H9 (cell line): ENCODE measurements around the gene SIL1. TPM values are rescaled to one million over a fixed set of nuclear protein-coding genes. Genes with fewer than 3 reads are reported as not detected.

Experiments used
- DNase-seq: peaks from one replicate; pipeline ENCODE4 v3.0.0-alpha.2; 2017
- H2AFZ ChIP-seq: one replicate; pipeline ENCODE4 v1.6.1; 2013; ENCODE audit warnings: mild to moderate bottlenecking, low read length, control low read depth, moderate library complexity
- H2AK5ac ChIP-seq: 2 replicates; pipeline ENCODE4 v1.6.1; 2013; ENCODE audit warnings: low read length, control low read depth, mixed read lengths; ENCODE audit not compliant: insufficient read length
- H2BK120ac ChIP-seq: one replicate; pipeline ENCODE4 v1.6.1; 2013; ENCODE audit warnings: low read depth, mild to moderate bottlenecking, low read length, control low read depth, inconsistent platforms; ENCODE audit not compliant: poor library complexity, severe bottlenecking
- H2BK12ac ChIP-seq: 2 replicates; pipeline ENCODE4 v1.6.1; 2013; ENCODE audit warnings: low read length, control low read depth, mixed read lengths, low read depth; ENCODE audit not compliant: insufficient read length
- H2BK15ac ChIP-seq: 2 replicates; pipeline ENCODE4 v1.6.1; 2013; ENCODE audit warnings: low read depth, low read length, control low read depth
- H2BK20ac ChIP-seq: one replicate; pipeline ENCODE4 v1.6.1; 2013; ENCODE audit warnings: low read depth, mild to moderate bottlenecking, low read length, control low read depth, inconsistent platforms; ENCODE audit not compliant: poor library complexity, severe bottlenecking
- H2BK5ac ChIP-seq: 2 replicates; pipeline ENCODE4 v1.6.1; 2013; ENCODE audit warnings: low read length, control low read depth, mixed read lengths; ENCODE audit not compliant: insufficient read length
- H3K14ac ChIP-seq: 2 replicates; pipeline ENCODE4 v1.6.1; 2013; ENCODE audit warnings: low read length, control low read depth; ENCODE audit not compliant: insufficient read depth
- H3K18ac ChIP-seq: 2 replicates; pipeline ENCODE4 v1.6.1; 2013; ENCODE audit warnings: low read depth, mild to moderate bottlenecking, mixed read lengths, low read length, control low read depth; ENCODE audit not compliant: insufficient read length
- H3K23ac ChIP-seq: 2 replicates; pipeline ENCODE4 v1.6.1; 2013; ENCODE audit warnings: low read length, control low read depth, mixed read lengths, low read depth; ENCODE audit not compliant: insufficient read length
- H3K23me2 ChIP-seq: 2 replicates; pipeline ENCODE4 v1.6.1; 2013; ENCODE audit warnings: low read depth, mild to moderate bottlenecking, mixed read lengths, low read length, control low read depth; ENCODE audit not compliant: insufficient read length, poor library complexity, severe bottlenecking
- H3K27ac ChIP-seq: 2 replicates; pipeline ENCODE4 v1.5.1; 2013; ENCODE audit warnings: low read length, control low read depth, mixed read lengths, low read depth; ENCODE audit not compliant: insufficient read length
- H3K27me3 ChIP-seq: 2 replicates; pipeline ENCODE4 v1.6.1; 2013; ENCODE audit warnings: low read length, control low read depth, inconsistent platforms; ENCODE audit not compliant: insufficient read depth
- H3K4ac ChIP-seq: 2 replicates; pipeline ENCODE4 v1.6.1; 2013; ENCODE audit warnings: low read depth, mild to moderate bottlenecking, control low read depth, inconsistent platforms, low read length, moderate library complexity
- H3K4me1 ChIP-seq: 2 replicates; pipeline ENCODE4 v1.6.1; 2013; ENCODE audit warnings: low read length, control low read depth, inconsistent platforms; ENCODE audit not compliant: insufficient read depth
- H3K4me2 ChIP-seq: 2 replicates; pipeline ENCODE4 v1.6.1; 2013; ENCODE audit warnings: low read length, control low read depth, mixed read lengths; ENCODE audit not compliant: insufficient read length, insufficient read depth
- H3K56ac ChIP-seq: 2 replicates; pipeline ENCODE4 v1.6.1; 2013; ENCODE audit warnings: low read depth, mild to moderate bottlenecking, mixed read lengths, low read length, control low read depth; ENCODE audit not compliant: insufficient read length
- H3K79me1 ChIP-seq: 2 replicates; pipeline ENCODE4 v1.6.1; 2013; ENCODE audit warnings: low read depth, mild to moderate bottlenecking, moderate library complexity, low read length, control low read depth, inconsistent platforms; ENCODE audit not compliant: insufficient read depth, poor library complexity, severe bottlenecking
- H3K79me2 ChIP-seq: 2 replicates; pipeline ENCODE4 v1.6.1; 2013; ENCODE audit warnings: low read length, control low read depth, inconsistent platforms; ENCODE audit not compliant: insufficient read depth
- H3K9ac ChIP-seq: 2 replicates; pipeline ENCODE4 v1.6.1; 2013; ENCODE audit warnings: low read length, control low read depth, mixed read lengths; ENCODE audit not compliant: insufficient read length; ENCODE audit errors: extremely low read depth
- H3K9me3 ChIP-seq: one replicate; pipeline ENCODE4 v1.6.1; 2013; ENCODE audit warnings: low read depth, low read length, inconsistent platforms; ENCODE audit not compliant: control insufficient read depth
- H3T11ph ChIP-seq: one replicate; pipeline ENCODE4 v1.6.1; 2013; ENCODE audit warnings: mild to moderate bottlenecking, low read length, control low read depth, inconsistent platforms
- H4K20me1 ChIP-seq: one replicate; pipeline ENCODE4 v1.6.1; 2013; ENCODE audit not compliant: control insufficient read depth, insufficient read length, insufficient read depth
- H4K5ac ChIP-seq: 2 replicates; pipeline ENCODE4 v1.6.1; 2013; ENCODE audit warnings: low read depth, mild to moderate bottlenecking, mixed read lengths, low read length, control low read depth; ENCODE audit not compliant: insufficient read length
- H4K8ac ChIP-seq: replicated peaks from 2 replicates; pipeline ENCODE4 v1.6.1; 2013; ENCODE audit warnings: low read length, control low read depth, mixed read lengths, low read depth; ENCODE audit not compliant: insufficient read length
- H4K91ac ChIP-seq: 2 replicates; pipeline ENCODE4 v1.6.1; 2013; ENCODE audit warnings: low read depth, mild to moderate bottlenecking, moderate library complexity, mixed read lengths, low read length, control low read depth; ENCODE audit not compliant: insufficient read length
- H3K27ac Mint-ChIP-seq, 3 experiments: 2 replicates in 2 of 3; 3 replicates in 1 of 3; pipeline ENCODE4 v1.8.0; 2020 to 2021; ENCODE audit warnings: mixed read lengths in 3 of 3, mild to moderate bottlenecking in 1 of 3, moderate library complexity in 1 of 3
- H3K27me3 Mint-ChIP-seq: 2 replicates; pipeline ENCODE4 v1.8.0; 2021; ENCODE audit warnings: low read depth, mild to moderate bottlenecking, moderate library complexity, mixed read lengths
- H3K36me3 Mint-ChIP-seq, 3 experiments: 2 replicates in 2 of 3; 3 replicates in 1 of 3; pipeline ENCODE4 v1.8.0; 2020 to 2021; ENCODE audit warnings: low read depth in 3 of 3, mixed read lengths in 3 of 3; ENCODE audit not compliant: insufficient read depth in 1 of 3
- H3K4me1 Mint-ChIP-seq, 2 experiments: 2 replicates each; pipeline ENCODE4 v1.8.0; 2020; ENCODE audit warnings: mixed read lengths in 2 of 2
- H3K4me3 Mint-ChIP-seq, 2 experiments: 2 replicates in 1 of 2; 3 replicates in 1 of 2; pipeline ENCODE4 v1.8.0; 2020 to 2021; ENCODE audit warnings: mild to moderate bottlenecking in 2 of 2, mixed read lengths in 2 of 2, moderate library complexity in 1 of 2
- H3K9me3 Mint-ChIP-seq, 2 experiments: 2 replicates in 1 of 2; 3 replicates in 1 of 2; pipeline ENCODE4 v1.8.0; 2020; ENCODE audit warnings: mild to moderate bottlenecking in 2 of 2, mixed read lengths in 2 of 2, moderate library complexity in 1 of 2
- CTCF ChIP-seq: fragments of 200-600 bp; sonication (generic); conservative IDR thresholded peaks from 3 replicates; pipeline ENCODE4 v1.8.0; 2021; ENCODE audit warnings: antibody characterized with exemption, mild to moderate bottlenecking
- WGBS: extraction: QIAGEN DNeasy Blood & Tissue Kit; methylation state at CpG from one replicate; pipeline ENCODE4 v1.1.7; 2013; ENCODE audit warnings: missing lambda C conversion rate, low lambda C conversion rate, mixed read lengths; ENCODE audit not compliant: insufficient read length; ENCODE audit errors: extremely low coverage; 5-methylcytosine and 5-hydroxymethylcytosine counted together
- total RNA-seq: library from RNA; stranded (reverse); gene quantifications from 2 replicates; pipeline ENCODE4 v1.2.1, GENCODE V29; 2021

The SIL1 gene
- total RNA-seq, 1 experiment from 2014 or later, result 10.6 TPM

GRCh38 chr5:139149477-139150199, 48.5 kb downstream of the SIL1 start:
- Histone ChIP-seq H3T11ph (no peak overlapping the region), H3K23me2 (no peaks in the 10 kb centered on the region), H3K14ac (no peak overlapping the region), H3K9me3 (no peaks in the 10 kb centered on the region), H2AK5ac (no peak overlapping the region), H3K79me2 (no peaks in the 10 kb centered on the region), H2BK120ac (no peak overlapping the region), H3K18ac (no peak overlapping the region), H3K23ac (no peak overlapping the region), H3K27me3 (no peaks in the 10 kb centered on the region), H4K20me1 (no peaks in the 10 kb centered on the region), H3K4ac (no peak overlapping the region), H3K4me1 (no peaks in the 10 kb centered on the region; the same call in 1 of the 2 replicates), H3K27ac (no peak overlapping the region), H3K4me2 (no peak overlapping the region), H2BK15ac (no peak overlapping the region), H3K9ac (no peak overlapping the region), H2AFZ (no peak overlapping the region), H4K8ac (no peak overlapping the region), H2BK12ac (no peak overlapping the region), H3K56ac (no peak overlapping the region), H4K91ac (no peak overlapping the region), H2BK5ac (no peak overlapping the region), H2BK20ac (no peak overlapping the region), H4K5ac (no peak overlapping the region), H3K79me1 (no peaks in the 10 kb centered on the region)
- Mint-ChIP-seq H3K9me3 (no peaks in the 10 kb centered on the region), H3K36me3 (no peaks in the 10 kb centered on the region), H3K27ac (no peak overlapping the region), H3K4me1 (peaks cover 18 to 24% of the 10 kb centered on the region in 2 experiments), H3K27me3 (no peaks in the 10 kb centered on the region; the same call in 1 of the 2 replicates), H3K4me3 (no peak overlapping the region)
- no peak for TF ChIP-seq CTCF
- no peak for DNase-seq
- WGBS, result no CpG with 5 or more reads among the region's 3 CpGs
